HCT116 (cell line): ENCODE data around the gene ACTBL2. TPM values are rescaled to one million over a fixed set of nuclear protein-coding genes. Genes with fewer than 3 reads are reported as not detected.

Experiments
- ATAC-seq: fragments of 200-7000 bp; cut with Tn5 transposase; 2 replicates; pipeline ENCODE4 v1.9.1; 2020; ENCODE audit warnings: mild to moderate bottlenecking, moderate library complexity
- BruUV-seq: library from RNA; stranded (reverse); fragments of 400-500 nt; replicated peaks from 2 replicates; lab custom pipeline; 2021; lab: Mats Ljungman, UMichigan
- CTCF ChIA-PET: fragments of 300-600 bp; sonication (Branson Sonifier 250); formaldehyde crosslinking; loops from one replicate; lab custom pipeline; 2021; ENCODE audit warnings: antibody characterized with exemption; lab: Charles Lee
- POLR2A ChIA-PET: fragments of 300-600, 350-600 bp; sonication (Branson Sonifier 250); formaldehyde crosslinking; loops from one replicate; lab custom pipeline; 2021; ENCODE audit warnings: antibody characterized with exemption; lab: Charles Lee
- RAD21 ChIA-PET, 2 experiments: fragments of 300-600 bp; sonication (Branson Sonifier 250); formaldehyde crosslinking; loops; one replicate each; lab custom pipeline; 2023; ENCODE audit warnings: low total read pairs in 2 of 2; ENCODE audit not compliant: uncharacterized antibody in 2 of 2, unreplicated experiment in 2 of 2, low non-redundant PET in 1 of 2; lab: Charles Lee
- DNase-seq: peaks from one replicate; pipeline ENCODE4 v3.0.0-alpha.2; 2010; ENCODE audit warnings: low read depth, low spot score
- H2AFZ ChIP-seq: fragments of 200-600 bp; shearing (Covaris generic), sonication (generic); 2 replicates; pipeline ENCODE4 v1.6.1; 2017; ENCODE audit warnings: low read depth, mixed run types, mixed read lengths, antibody characterized with exemption, low read length; ENCODE audit not compliant: poor library complexity, severe bottlenecking
- H3K27ac ChIP-seq: 2 replicates; pipeline ENCODE4 v1.5.1; 2012; ENCODE audit warnings: low read depth, low read length
- H3K27me3 ChIP-seq: fragments of 200-600 bp; sonication (generic); 2 replicates; pipeline ENCODE4 v1.6.1; 2016; ENCODE audit warnings: mixed run types, low read length, mixed read lengths; ENCODE audit not compliant: insufficient read depth
- H3K36me3 ChIP-seq, 2 experiments: fragments of 200-500 bp in 1 of 2; fragments of 200-600 bp in 1 of 2; sonication (Bioruptor generic) in 1 of 2; sonication (generic) in 1 of 2; 2 replicates each; pipeline versions ENCODE4 v1.5.1 to v1.6.1; 2014 to 2016; ENCODE audit warnings: low read length in 2 of 2, inconsistent platforms in 1 of 2, mixed read lengths in 1 of 2, mixed run types in 1 of 2; ENCODE audit not compliant: insufficient read depth in 2 of 2, control insufficient read depth in 1 of 2
- H3K4me1 ChIP-seq, 2 experiments: fragments of 200-600 bp in 1 of 2; sonication (generic) in 1 of 2; 2 replicates each; pipeline versions ENCODE4 v1.5.1 to v1.6.1; 2012 to 2017; ENCODE audit warnings: low read length in 2 of 2, inconsistent platforms in 1 of 2, mild to moderate bottlenecking in 1 of 2, mixed read lengths in 1 of 2, mixed run types in 1 of 2, moderate library complexity in 1 of 2; ENCODE audit not compliant: insufficient read depth in 2 of 2, control insufficient read depth in 1 of 2
- H3K4me2 ChIP-seq: fragments of 200-600 bp; sonication (generic); 2 replicates; pipeline ENCODE4 v1.6.1; 2017; ENCODE audit warnings: mixed run types, low read length, mixed read lengths
- H3K4me3 ChIP-seq, 2 experiments: fragments of 200-600 bp in 1 of 2; sonication (generic) in 1 of 2; replicated peaks in 1 of 2; 2 replicates each; pipeline ENCODE4 v1.5.1; 2011 to 2016; ENCODE audit warnings: low read length in 2 of 2, control low read depth in 1 of 2, low read depth in 1 of 2, mild to moderate bottlenecking in 1 of 2, mixed read lengths in 1 of 2, mixed run types in 1 of 2
- H3K79me2 ChIP-seq: fragments of 200-600 bp; sonication (generic); 2 replicates; pipeline ENCODE4 v1.6.1; 2017; ENCODE audit warnings: mild to moderate bottlenecking, mixed run types, low read length, moderate library complexity, mixed read lengths; ENCODE audit not compliant: insufficient read depth
- H3K9ac ChIP-seq: fragments of 200-600 bp; sonication (generic); 2 replicates; pipeline ENCODE4 v1.6.1; 2016; ENCODE audit warnings: low read length, mixed read lengths
- H3K9me2 ChIP-seq: fragments of 200-600 bp; sonication (generic), shearing (Covaris generic); 2 replicates; pipeline ENCODE4 v1.6.1; 2017; ENCODE audit warnings: mixed run types, mild to moderate bottlenecking, moderate library complexity; ENCODE audit not compliant: insufficient read depth
- H3K9me3 ChIP-seq, 2 experiments: fragments of 200-500 bp in 1 of 2; fragments of 200-600 bp in 1 of 2; sonication (Bioruptor generic) in 1 of 2; sonication (generic) in 1 of 2; 2 replicates each; pipeline ENCODE4 v1.6.1; 2014 to 2017; ENCODE audit warnings: low read length in 2 of 2, mixed read lengths in 2 of 2, inconsistent platforms in 1 of 2, low read depth in 1 of 2, mild to moderate bottlenecking in 1 of 2, mixed run types in 1 of 2, moderate library complexity in 1 of 2; ENCODE audit not compliant: control insufficient read depth in 1 of 2, insufficient read depth in 1 of 2
- H4K20me1 ChIP-seq: fragments of 200-600 bp; sonication (generic), shearing (Covaris generic); 2 replicates; pipeline ENCODE4 v1.6.1; 2017; ENCODE audit warnings: mixed run types, mild to moderate bottlenecking, moderate library complexity; ENCODE audit not compliant: insufficient read depth
- CEBPB ChIP-seq: IDR thresholded peaks from 2 replicates; pipeline ENCODE4 v1.6.1; 2012; ENCODE audit warnings: low read depth
- JUND ChIP-seq: IDR thresholded peaks from 2 replicates; pipeline ENCODE4 v1.6.1; 2012
- REST ChIP-seq: IDR thresholded peaks from 2 replicates; pipeline ENCODE4 v1.6.1; 2012; ENCODE audit warnings: low read depth
- SRF ChIP-seq: IDR thresholded peaks from 2 replicates; pipeline ENCODE4 v1.6.1; 2012; ENCODE audit warnings: low read depth
- intact Hi-C: fragments of 100-400 bp; cut with micrococcal nuclease; formaldehyde crosslinking; loops from 2 replicates; pipeline ENCODE4 v1.10.0; 2022
- total RNA-seq: library from RNA; stranded (reverse); gene quantifications from one replicate; pipeline ENCODE4 v1.2.1, GENCODE V29; 2021; ENCODE audit not compliant: unreplicated experiment

The ACTBL2 gene
- total RNA-seq, 1 experiment from 2014 or later: 0.07 TPM

GRCh38 chr5:57441557-57441956, 41.1 kb downstream of the ACTBL2 start:
- Histone ChIP-seq H3K27ac (peak overlapping the region; percentile 25), H3K9ac (no peak overlapping the region), H3K4me1 (peaks cover 20 to 26% of the 10 kb centered on the region in 2 experiments; a peak in 3 of 4 replicates), H3K9me2 (no peaks in the 10 kb centered on the region), H3K36me3 (no peaks in the 10 kb centered on the region), H3K9me3 (no peaks in the 10 kb centered on the region), H3K79me2 (no peaks in the 10 kb centered on the region), H2AFZ (peak overlapping the region; percentile 43), H3K4me2 (peak overlapping the region; percentile 20; the same call in 1 of the 2 replicates), H4K20me1 (no peaks in the 10 kb centered on the region), H3K4me3 (no peak overlapping the region), H3K27me3 (no peaks in the 10 kb centered on the region)
- ChIA-PET CTCF (interaction anchor here (1.3 kb wide), 1 partner anchor 52 kb away, joined by 3 read pairs; no protein-coding TSS in a partner anchor), POLR2A (no interaction called here), RAD21 (no interaction called here)
- TF ChIP-seq CEBPB (no peak), REST (no peak), JUND (peak; percentile 25; the same call in 1 of the 2 replicates)
- no peak for DNase-seq
- ATAC-seq: peak; percentile 73
- intact Hi-C loops: no loop called here
- no TSS peak for BruUV-seq

- H3K27me3 ChIP-seq: no peaks in the 10 kb centered on the region
- no TSS peak for BruUV-seq
- H4K20me1 ChIP-seq: no peaks in the 10 kb centered on the region
These were observed 43.0 kb downstream of the ACTBL2 start for GRCh38 chr5:57439601-57440000.

More at GRCh38 chr5:57439601-57440000, 43.0 kb downstream of the ACTBL2 start:
- H2AFZ ChIP-seq: no peak overlapping the region
- H3K9me3 ChIP-seq: no peaks in the 10 kb centered on the region
- no peaks in the 10 kb centered on the region for H3K79me2 ChIP-seq
- no peak overlapping the region for H3K27ac ChIP-seq
- no peak for ATAC-seq
- H3K4me2 ChIP-seq: no peak overlapping the region
- ChIA-PET CTCF (no interaction called here), RAD21 (no interaction called here)
- H3K4me3 ChIP-seq: no peak overlapping the region
- no peaks in the 10 kb centered on the region for H3K36me3 ChIP-seq
- no peak for DNase-seq
- intact Hi-C loops: no loop called here
- H3K9me2 ChIP-seq: no peaks in the 10 kb centered on the region
- H3K9ac ChIP-seq: no peak overlapping the region
- no peak for TF ChIP-seq REST
- TF ChIP-seq SRF: no peak
- TF ChIP-seq, all 23 proteins: peak for 0
- H3K4me1 ChIP-seq: peaks cover 32 to 43% of the 10 kb centered on the region in 2 experiments; a peak in 3 of 4 replicates
- POLR2A ChIA-PET: no interaction called here
